ENCODE measurements around the gene ADAMTS9. TPM values are rescaled to one million over a fixed set of nuclear protein-coding genes. Genes with fewer than 3 reads are reported as not detected.

The ADAMTS9 gene
- total and polyA plus RNA-seq, 10 of the 15 experiments (the other 5 are each of a cell fraction or from before 2014, with no cell fraction given): 0.08 TPM; not detected in 9

DNA sequence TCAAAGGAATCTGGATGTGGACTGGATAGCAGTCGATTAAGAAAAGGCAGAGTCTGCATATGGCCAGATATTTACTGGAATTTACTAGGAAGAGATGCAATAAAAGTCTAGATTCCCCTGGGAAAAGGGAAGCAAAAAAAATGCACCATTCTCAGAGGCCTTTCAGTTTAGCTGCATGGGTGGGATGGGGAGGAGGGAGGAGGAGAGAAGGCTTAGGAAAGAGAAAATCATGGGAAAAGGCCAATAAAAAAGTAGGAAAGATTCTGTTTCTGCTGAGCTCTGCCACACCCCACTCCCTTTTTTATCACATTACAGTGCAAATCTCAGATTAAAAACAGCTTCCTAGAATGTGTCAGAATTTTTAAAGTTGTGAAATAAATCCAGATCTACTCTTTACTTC is 103.6 kb downstream of the ADAMTS9 start:
- POLR2A ChIA-PET: no interaction called here
- DNase-seq (ENCODE audit: low read depth, low spot score): no peak
- Histone ChIP-seq H3K79me2 (ENCODE audit: control insufficient read depth, insufficient read depth, low read length) (no peaks in the 10 kb centered on the region), H2AFZ (ENCODE audit: control insufficient read depth, low read depth, low read length) (no peak overlapping the region), H3K4me3 (no peak overlapping the region), H3K27ac (ENCODE audit: control insufficient read depth, insufficient read depth) (no peak overlapping the region), H4K20me1 (ENCODE audit: control insufficient read depth, insufficient read depth) (no peaks in the 10 kb centered on the region), H3K9me3 (replicated peaks; ENCODE audit: control insufficient read depth, insufficient read depth, low read length) (no peaks in the 10 kb centered on the region), H3K4me1 (ENCODE audit: control insufficient read depth, insufficient read depth, low read length) (no peaks in the 10 kb centered on the region), H3K9ac (ENCODE audit: control insufficient read depth, insufficient read depth, low read length) (no peak overlapping the region), H3K36me3 (ENCODE audit: control insufficient read depth in 2 of 2, insufficient read depth in 2 of 2, low read length in 1 of 2) (no peaks in the 10 kb centered on the region), H3K27me3 (replicated peaks in 1 of 2; ENCODE audit: control insufficient read depth in 2 of 2, insufficient read depth in 2 of 2, low read length in 1 of 2) (no peaks in the 10 kb centered on the region), H3K4me2 (ENCODE audit: control insufficient read depth, insufficient read depth) (no peak overlapping the region)
- SMC1A ChIA-PET (ENCODE audit: uncharacterized antibody, unreplicated experiment): no interaction called here
- intact Hi-C loops (cut with micrococcal nuclease; ENCODE audit: unreplicated experiment) (no loop called here), in situ Hi-C loops (cut with MboI) (no loop called here)
- BruUV-seq (replicated peaks): no TSS peak
- ATAC-seq: no peak
- CTCF ChIA-PET: no interaction called here
- WGBS (ENCODE audit: insufficient coverage, insufficient replicate concordance, low lambda C conversion rate, missing lambda C conversion rate): 0% methylated on average over 1 of the region's 1 CpG
- FAIRE-seq: no peak
- RAD21 ChIA-PET (ENCODE audit: unreplicated experiment): no interaction called here
- TF ChIP-seq IRF4 (IDR thresholded peaks at IDR 0.05; ENCODE audit: low read depth, low read length): no peak
- no peak for TF ChIP-seq ZNF24 (IDR thresholded peaks at IDR 0.05)
- TF ChIP-seq PAX5 (IDR thresholded peaks at IDR 0.05; ENCODE audit: borderline replicate concordance, low read depth, low read length): no peak
- TF ChIP-seq, protein P1, sequence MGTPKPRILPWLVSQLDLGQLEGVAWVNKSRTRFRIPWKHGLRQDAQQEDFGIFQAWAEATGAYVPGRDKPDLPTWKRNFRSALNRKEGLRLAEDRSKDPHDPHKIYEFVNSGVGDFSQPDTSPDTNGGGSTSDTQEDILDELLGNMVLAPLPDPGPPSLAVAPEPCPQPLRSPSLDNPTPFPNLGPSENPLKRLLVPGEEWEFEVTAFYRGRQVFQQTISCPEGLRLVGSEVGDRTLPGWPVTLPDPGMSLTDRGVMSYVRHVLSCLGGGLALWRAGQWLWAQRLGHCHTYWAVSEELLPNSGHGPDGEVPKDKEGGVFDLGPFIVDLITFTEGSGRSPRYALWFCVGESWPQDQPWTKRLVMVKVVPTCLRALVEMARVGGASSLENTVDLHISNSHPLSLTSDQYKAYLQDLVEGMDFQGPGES (IDR thresholded peaks at IDR 0.05): no peak
- TF ChIP-seq, protein P2, sequence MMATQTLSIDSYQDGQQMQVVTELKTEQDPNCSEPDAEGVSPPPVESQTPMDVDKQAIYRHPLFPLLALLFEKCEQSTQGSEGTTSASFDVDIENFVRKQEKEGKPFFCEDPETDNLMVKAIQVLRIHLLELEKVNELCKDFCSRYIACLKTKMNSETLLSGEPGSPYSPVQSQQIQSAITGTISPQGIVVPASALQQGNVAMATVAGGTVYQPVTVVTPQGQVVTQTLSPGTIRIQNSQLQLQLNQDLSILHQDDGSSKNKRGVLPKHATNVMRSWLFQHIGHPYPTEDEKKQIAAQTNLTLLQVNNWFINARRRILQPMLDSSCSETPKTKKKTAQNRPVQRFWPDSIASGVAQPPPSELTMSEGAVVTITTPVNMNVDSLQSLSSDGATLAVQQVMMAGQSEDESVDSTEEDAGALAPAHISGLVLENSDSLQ (IDR thresholded peaks at IDR 0.05): no peak
- no peak for TF ChIP-seq NFXL1 (IDR thresholded peaks at IDR 0.05; ENCODE audit: borderline replicate concordance)
- TF ChIP-seq, protein P3, sequence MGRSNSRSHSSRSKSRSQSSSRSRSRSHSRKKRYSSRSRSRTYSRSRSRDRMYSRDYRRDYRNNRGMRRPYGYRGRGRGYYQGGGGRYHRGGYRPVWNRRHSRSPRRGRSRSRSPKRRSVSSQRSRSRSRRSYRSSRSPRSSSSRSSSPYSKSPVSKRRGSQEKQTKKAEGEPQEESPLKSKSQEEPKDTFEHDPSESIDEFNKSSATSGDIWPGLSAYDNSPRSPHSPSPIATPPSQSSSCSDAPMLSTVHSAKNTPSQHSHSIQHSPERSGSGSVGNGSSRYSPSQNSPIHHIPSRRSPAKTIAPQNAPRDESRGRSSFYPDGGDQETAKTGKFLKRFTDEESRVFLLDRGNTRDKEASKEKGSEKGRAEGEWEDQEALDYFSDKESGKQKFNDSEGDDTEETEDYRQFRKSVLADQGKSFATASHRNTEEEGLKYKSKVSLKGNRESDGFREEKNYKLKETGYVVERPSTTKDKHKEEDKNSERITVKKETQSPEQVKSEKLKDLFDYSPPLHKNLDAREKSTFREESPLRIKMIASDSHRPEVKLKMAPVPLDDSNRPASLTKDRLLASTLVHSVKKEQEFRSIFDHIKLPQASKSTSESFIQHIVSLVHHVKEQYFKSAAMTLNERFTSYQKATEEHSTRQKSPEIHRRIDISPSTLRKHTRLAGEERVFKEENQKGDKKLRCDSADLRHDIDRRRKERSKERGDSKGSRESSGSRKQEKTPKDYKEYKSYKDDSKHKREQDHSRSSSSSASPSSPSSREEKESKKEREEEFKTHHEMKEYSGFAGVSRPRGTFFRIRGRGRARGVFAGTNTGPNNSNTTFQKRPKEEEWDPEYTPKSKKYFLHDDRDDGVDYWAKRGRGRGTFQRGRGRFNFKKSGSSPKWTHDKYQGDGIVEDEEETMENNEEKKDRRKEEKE (IDR thresholded peaks at IDR 0.05): no peak
- TF ChIP-seq CEBPB (IDR thresholded peaks at IDR 0.05; ENCODE audit: borderline replicate concordance in 1 of 2, low read depth in 2 of 2, low read length in 2 of 2): no peak
- TF ChIP-seq, protein P4, sequence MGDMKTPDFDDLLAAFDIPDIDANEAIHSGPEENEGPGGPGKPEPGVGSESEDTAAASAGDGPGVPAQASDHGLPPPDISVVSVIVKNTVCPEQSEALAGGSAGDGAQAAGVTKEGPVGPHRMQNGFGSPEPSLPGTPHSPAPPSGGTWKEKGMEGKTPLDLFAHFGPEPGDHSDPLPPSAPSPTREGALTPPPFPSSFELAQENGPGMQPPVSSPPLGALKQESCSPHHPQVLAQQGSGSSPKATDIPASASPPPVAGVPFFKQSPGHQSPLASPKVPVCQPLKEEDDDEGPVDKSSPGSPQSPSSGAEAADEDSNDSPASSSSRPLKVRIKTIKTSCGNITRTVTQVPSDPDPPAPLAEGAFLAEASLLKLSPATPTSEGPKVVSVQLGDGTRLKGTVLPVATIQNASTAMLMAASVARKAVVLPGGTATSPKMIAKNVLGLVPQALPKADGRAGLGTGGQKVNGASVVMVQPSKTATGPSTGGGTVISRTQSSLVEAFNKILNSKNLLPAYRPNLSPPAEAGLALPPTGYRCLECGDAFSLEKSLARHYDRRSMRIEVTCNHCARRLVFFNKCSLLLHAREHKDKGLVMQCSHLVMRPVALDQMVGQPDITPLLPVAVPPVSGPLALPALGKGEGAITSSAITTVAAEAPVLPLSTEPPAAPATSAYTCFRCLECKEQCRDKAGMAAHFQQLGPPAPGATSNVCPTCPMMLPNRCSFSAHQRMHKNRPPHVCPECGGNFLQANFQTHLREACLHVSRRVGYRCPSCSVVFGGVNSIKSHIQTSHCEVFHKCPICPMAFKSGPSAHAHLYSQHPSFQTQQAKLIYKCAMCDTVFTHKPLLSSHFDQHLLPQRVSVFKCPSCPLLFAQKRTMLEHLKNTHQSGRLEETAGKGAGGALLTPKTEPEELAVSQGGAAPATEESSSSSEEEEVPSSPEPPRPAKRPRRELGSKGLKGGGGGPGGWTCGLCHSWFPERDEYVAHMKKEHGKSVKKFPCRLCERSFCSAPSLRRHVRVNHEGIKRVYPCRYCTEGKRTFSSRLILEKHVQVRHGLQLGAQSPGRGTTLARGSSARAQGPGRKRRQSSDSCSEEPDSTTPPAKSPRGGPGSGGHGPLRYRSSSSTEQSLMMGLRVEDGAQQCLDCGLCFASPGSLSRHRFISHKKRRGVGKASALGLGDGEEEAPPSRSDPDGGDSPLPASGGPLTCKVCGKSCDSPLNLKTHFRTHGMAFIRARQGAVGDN (IDR thresholded peaks at IDR 0.05): no peak
- no peak for TF ChIP-seq NRF1 (conservative IDR thresholded peaks at IDR 0.05; ENCODE audit: low read depth, low read length)
- no peak for TF ChIP-seq ZZZ3 (IDR thresholded peaks at IDR 0.05; ENCODE audit: control insufficient read depth, insufficient read length, low read depth)
- TF ChIP-seq, protein P5, sequence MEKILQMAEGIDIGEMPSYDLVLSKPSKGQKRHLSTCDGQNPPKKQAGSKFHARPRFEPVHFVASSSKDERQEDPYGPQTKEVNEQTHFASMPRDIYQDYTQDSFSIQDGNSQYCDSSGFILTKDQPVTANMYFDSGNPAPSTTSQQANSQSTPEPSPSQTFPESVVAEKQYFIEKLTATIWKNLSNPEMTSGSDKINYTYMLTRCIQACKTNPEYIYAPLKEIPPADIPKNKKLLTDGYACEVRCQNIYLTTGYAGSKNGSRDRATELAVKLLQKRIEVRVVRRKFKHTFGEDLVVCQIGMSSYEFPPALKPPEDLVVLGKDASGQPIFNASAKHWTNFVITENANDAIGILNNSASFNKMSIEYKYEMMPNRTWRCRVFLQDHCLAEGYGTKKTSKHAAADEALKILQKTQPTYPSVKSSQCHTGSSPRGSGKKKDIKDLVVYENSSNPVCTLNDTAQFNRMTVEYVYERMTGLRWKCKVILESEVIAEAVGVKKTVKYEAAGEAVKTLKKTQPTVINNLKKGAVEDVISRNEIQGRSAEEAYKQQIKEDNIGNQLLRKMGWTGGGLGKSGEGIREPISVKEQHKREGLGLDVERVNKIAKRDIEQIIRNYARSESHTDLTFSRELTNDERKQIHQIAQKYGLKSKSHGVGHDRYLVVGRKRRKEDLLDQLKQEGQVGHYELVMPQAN (conservative IDR thresholded peaks at IDR 0.05): no peak
